ENCODE measurements around the gene SGCD.

GRCh38 chr5:156466871-156467270, 139.9 kb downstream of the SGCD start:
- TF ChIP-seq CTCF (IDR thresholded peaks at IDR 0.05) (no peak), POLR2A (IDR thresholded peaks at IDR 0.05) (no peak)

Measured in heart left ventricle (tissue), 13 donors.